T47D (cell line): ENCODE results near the gene SYPL1.

Source experiments
- DNase-seq, 2 experiments: peaks; one replicate each; pipeline versions ENCODE4 v3.0.0 to v3.0.0-alpha.2; 2011 to 2012; ENCODE audit warnings: low read depth in 1 of 2, low spot score in 1 of 2
- JUND ChIP-seq: IDR thresholded peaks from 2 replicates; pipeline ENCODE4 v1.6.1; 2012; ENCODE audit warnings: low read depth
- in situ Hi-C: cut with HindIII; loops from 2 replicates; pipeline ENCODE4 v1.10.0; 2016; ENCODE audit warnings: low sequenced_read_pairs, low pct_unique_long_range_greater_than_20kb

SYPL1 gene

DNA sequence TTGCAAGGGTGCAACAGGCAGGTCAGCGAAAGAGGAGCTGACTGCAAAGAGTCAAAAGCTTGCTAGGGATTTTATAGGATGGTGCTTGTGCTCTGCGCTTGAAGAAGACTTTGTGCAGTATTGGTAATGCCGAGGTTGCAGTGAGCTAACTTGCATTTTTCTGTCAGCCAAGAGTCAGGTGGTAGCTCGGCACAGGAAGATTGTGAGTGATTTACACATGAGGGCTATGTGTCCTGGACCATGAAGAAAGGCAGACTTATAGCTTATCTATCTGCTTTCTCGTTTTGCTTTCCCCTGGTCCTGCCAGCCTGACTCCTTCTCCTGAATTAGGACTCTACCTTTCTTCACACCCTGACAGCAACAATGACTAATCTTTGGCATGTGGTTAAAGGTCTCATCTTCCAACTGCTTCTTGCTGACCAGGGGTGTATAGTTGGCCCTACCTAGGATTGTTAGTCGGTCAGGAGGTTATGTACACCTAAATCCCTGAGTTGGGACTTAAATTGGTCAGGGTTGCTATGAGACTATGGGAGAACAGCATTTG lies 4.1 kb upstream of the SYPL1 start:
- TF ChIP-seq JUND = no peak
- in situ Hi-C loops = no loop called here
- no peak for DNase-seq

DNA sequence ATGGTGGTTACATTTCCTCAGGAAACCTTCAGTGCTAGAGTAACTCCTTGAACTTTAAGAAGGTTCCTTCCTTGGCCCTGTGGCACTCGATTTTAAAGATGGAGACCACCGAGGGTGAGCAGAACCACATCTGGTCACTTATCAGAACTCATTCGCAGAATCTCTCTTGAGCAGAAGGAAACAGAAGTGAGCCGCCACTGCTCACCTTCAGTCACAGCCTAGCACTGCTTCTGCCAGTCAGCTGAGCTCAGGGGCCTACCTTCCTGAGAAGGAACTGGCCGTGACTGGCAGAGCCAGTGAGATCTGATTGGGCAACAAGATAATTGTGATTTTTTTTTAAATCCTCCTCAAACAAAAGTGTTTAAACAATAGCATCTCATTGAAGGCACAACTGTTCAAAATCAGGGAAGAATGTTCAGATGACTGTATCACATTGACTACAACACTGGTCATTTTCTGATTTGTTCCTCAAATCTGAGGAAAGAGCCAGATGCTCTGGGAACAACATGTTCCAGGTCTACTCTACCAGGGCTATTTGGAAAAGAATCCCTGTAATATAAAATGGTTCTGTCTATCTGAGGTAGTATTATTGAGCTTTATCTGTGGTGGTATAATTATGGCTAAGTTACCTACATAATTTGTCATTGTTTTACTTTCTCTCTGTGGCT lies 2.7 kb upstream of the SYPL1 start:
- no peak for TF ChIP-seq JUND
- peak in 1 of 2 experiments; percentile 7 for DNase-seq
- in situ Hi-C loops = no loop called here

DNA sequence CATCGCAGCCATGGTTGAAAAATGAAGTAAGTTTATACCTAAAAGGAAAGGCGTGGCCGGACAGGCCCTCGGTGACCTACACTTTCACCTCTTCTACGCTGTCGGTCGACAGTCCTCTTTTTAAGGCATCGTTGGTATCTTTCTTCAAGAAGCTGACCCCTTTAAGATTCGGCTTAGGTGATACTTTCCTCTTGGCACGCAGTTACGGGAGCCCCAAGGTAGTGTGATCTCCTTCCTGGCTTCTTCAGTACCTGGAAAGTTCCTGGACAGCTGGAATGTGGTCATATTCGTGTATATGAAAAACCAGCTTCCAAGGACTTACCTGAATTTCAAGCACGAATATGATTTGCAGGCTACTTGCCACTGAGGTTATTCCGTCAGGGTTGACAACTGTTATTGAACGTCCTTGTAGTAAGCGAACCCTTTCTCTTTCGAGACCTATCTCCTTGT lies 885 bp upstream of the SYPL1 start:
- no peak for DNase-seq
- TF ChIP-seq JUND = no peak
- in situ Hi-C loops = no loop called here

DNA sequence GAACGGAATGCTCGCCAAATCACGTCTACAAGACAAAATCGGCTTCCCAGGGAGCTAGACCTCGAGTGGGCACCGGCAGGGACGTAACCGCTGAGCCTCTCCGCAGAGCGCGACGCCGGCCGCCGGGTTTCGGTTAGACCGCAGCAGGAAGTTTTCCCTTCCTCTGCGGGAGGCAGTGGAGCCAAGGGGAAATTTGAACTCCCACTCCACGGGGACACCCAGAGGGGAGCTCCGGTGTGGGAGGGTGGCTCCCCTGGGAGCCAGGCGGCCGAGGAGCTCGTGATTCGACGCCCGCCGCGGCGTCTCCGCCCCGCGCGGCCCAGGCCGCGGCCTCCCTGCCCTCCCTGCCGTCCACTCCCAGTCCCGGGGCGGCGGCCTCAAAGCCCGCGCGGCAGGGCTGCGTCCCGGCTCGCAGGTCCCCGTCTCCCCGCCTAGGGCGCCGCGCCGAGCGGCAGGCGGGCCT lies 426 bp downstream of the SYPL1 start:
- DNase-seq = peak; percentile 31 to 82
- TF ChIP-seq JUND = no peak

DNA sequence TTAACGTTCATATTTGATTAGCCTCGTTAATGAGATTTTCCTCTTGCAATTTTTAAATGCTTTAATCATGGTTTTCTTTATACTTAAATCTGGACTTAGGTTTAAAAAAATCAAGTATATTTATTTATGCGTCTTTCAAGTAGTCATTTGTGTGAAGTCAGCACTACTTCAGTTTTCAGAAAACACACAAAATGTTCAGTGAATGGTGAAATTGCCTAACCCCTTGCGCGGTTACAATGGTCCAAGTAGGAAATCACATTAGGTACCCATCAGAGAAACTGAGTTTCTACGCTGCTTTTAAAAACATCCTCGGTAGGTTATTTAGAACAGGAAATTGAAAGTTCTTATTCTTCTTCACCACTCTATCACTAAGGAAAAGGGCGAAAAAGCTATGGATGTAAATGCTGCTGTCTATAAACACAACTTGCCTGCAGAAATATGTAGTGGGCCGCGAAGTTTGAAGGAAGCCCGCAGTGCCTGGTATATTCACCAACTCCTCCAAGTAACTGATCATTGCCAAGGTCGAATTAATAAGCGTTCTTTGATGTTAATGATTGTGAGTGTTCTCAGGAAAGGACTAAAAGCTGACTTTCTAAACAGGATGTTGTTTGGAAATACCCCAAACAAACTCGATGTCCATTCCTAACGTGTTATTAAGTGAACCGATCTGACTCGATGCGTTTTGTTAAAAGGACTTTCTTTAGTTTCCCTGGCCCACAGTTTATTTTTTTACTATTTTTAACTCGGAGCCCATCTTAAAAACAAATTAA lies 1.0 kb downstream of the SYPL1 start:
- in situ Hi-C loops = no loop called here
- DNase-seq = no peak

More for the DNA sequence above, 426 bp downstream of the SYPL1 start:
- in situ Hi-C loops = no loop called here

DNA sequence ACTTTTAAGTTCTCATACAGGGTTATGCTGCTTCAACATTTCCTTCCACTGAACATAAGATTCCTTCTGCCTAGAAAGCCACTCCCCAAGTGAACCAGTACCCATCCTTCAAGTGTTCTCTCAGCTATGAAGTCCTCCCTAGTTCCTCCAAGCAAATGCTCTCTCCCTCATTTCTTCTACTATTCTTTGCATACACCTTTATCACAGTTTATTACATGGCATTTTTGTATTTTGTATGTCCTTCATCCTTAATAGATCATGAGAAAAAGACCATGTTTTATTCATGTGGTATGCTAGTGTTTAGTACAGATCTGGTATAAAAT lies 1.9 kb downstream of the SYPL1 start:
- no peak for TF ChIP-seq JUND
- DNase-seq = no peak
- in situ Hi-C loops = no loop called here

More for the DNA sequence above, 1.0 kb downstream of the SYPL1 start:
- no peak for TF ChIP-seq JUND

DNA sequence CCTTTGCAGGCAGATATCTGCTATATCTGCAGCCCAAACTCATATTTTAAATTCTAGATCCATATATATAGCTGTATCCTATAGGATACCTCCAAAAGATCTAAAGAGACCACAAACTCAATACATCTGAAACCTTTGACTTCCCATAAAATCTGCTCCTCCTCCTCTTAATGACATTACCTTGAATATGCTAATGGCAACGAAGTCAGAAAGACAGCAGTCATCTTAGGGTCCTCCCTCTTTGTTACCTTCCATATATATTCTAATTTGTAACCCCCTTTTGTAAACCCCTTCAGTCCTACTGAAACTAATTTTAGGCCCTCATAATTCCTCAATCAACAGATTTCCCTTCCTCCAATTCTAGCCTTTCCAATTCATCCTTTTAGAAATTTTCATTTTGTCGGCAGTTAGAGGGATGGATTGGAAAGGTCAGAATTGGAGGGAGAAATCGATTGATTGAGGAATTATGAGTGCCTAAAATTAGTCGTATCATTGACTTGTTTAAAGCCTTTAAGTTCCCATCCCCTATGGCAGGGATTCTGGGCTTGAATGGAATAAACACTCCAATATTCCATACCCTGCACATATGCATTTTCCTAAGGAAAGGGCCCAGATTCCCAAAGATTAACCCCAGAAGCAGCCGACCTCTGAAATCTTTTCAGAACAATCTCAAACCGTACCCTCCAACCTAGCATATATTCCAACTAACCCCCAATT lies 2.4 kb downstream of the SYPL1 start:
- in situ Hi-C loops = no loop called here
- no peak for TF ChIP-seq JUND
- DNase-seq = no peak

DNA sequence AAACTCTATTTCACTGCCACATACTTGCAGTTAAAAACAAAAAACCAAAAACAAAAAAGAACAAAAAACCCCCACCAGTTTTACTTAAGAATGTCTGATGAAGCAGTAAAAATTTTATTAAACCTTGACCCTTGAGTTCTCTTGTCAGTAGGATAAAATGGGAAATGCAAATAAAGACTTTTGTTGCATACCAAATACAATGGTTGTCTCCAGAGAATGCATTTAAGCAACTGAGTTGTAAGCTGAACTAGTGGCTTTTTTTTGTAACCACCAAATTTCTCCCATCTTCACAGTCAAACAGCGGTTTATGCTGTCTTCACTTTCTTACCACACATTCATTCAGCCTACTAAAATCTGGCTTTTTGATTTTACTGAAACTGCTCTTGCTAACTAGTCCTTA lies 3.1 kb downstream of the SYPL1 start:
- in situ Hi-C loops = no loop called here
- no peak for TF ChIP-seq JUND
- no peak for DNase-seq

DNA sequence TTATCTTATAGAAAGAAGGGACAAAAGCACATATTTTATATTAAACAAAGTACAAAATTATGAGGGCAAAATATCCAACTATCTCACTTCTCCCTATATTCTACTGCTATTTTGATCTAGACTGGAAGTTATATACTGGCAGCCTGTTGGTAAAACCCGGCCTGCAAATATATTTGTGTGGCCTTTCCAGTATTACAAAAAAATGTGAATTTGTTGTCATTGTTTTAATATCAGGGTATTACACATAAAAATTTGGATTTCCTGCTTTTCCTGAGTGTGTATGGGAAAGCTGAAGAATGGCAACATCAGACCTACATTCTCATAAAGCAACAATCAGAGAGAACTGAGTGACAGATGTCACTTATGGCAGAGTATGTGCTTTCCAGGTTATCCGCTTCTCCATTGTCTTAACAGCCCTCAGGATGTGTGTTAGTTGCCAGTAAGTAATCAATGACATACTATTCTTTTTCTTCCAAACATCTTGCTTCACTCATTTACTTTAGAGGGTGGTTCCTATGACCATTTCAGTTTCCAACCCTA lies 7.3 kb downstream of the SYPL1 start:
- DNase-seq = no peak
- in situ Hi-C loops = no loop called here
- no peak for TF ChIP-seq JUND

DNA sequence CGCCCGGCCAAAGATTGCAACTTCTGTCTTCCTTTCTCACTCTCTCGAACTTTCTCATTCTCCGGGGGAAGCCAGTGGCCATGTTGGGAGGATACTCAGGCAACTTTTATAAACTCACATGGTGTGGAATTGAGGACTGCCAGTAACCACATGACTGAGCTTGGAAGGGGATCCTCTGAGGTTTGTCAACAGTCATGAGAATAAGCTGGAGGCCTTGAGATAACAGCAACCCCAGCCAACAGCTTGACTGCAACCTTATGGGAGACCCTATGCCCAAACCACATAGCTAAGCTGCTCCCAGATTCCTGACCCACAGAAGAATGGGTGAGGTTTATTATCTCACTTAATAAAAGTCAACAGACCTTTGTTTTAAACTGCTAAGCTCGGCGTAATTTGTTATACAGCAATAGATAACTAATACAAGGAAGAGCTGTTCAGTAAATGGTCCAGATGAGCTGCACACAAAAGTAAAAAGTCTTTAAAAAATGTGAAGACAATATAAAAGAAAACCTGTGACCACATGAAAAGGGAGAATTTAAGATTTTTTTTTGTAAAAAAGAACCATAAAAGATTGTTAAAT lies 9.6 kb downstream of the SYPL1 start:
- DNase-seq = no peak
- in situ Hi-C loops = no loop called here
- TF ChIP-seq JUND = no peak

DNA sequence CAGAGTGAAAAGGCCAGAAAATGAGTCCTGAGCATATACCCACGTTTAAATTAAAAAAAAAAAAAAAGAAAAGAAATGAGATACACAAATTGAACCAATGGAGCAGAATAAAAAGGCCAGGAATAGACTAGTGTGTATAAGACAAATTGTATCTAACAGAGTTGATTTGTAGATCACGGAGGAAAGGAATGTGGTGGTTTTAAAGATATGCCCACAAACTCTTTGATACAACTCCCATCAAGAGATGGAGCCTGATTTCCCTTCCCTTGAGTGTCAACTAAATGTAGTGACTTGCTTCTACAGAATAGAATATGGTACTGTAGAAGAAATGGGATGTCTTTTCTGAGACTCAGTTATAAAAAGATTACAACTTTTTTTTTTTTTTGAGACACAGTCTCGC lies 10.4 kb downstream of the SYPL1 start:
- no peak for DNase-seq
- TF ChIP-seq JUND = no peak
- in situ Hi-C loops = no loop called here
